CD14-positive monocyte (primary cell): ENCODE data around the gene PYROXD2. TPM values are rescaled to one million over a fixed set of nuclear protein-coding genes. Genes with fewer than 3 reads are reported as not detected.

ENCODE experiments used
- DNase-seq, 3 donors: peaks; one replicate each; pipeline ENCODE4 v3.0.0-alpha.2; 2011 to 2022
- H2AFZ ChIP-seq: 2 replicates; pipeline ENCODE4 v1.6.0; 2012; ENCODE audit warnings: mild to moderate bottlenecking, low read depth, low read length, inconsistent platforms; ENCODE audit not compliant: insufficient read depth, poor library complexity, severe bottlenecking
- H3K27ac ChIP-seq, 2 donors: 1 replicate in 1 of 2; 2 replicates in 1 of 2; pipeline ENCODE4 v1.5.1; 2012 to 2013; ENCODE audit warnings: low read length in 2 of 2, control low read depth in 1 of 2, inconsistent platforms in 1 of 2, low read depth in 1 of 2, mild to moderate bottlenecking in 1 of 2
- H3K27me3 ChIP-seq, 2 donors: one replicate each; pipeline versions ENCODE4 v1.6.0 to v1.6.1; 2011 to 2013; ENCODE audit warnings: low read length in 2 of 2; ENCODE audit not compliant: control insufficient read depth in 2 of 2, insufficient read depth in 2 of 2
- H3K36me3 ChIP-seq, 2 donors: replicated peaks in 1 of 2; 1 replicate in 1 of 2; 2 replicates in 1 of 2; pipeline versions ENCODE4 v1.5.1 to v1.6.1; 2012 to 2013; ENCODE audit warnings: low read length in 2 of 2, control low read depth in 1 of 2, inconsistent platforms in 1 of 2, mild to moderate bottlenecking in 1 of 2; ENCODE audit not compliant: insufficient read depth in 2 of 2, control insufficient read depth in 1 of 2
- H3K4me1 ChIP-seq, 2 donors: 1 replicate in 1 of 2; 2 replicates in 1 of 2; pipeline versions ENCODE4 v1.5.1 to v1.6.1; 2012 to 2013; ENCODE audit warnings: low read length in 2 of 2, control low read depth in 1 of 2, inconsistent platforms in 1 of 2, mild to moderate bottlenecking in 1 of 2, moderate library complexity in 1 of 2; ENCODE audit not compliant: insufficient read depth in 2 of 2, control insufficient read depth in 1 of 2
- H3K4me2 ChIP-seq: replicated peaks from 2 replicates; pipeline ENCODE3; 2012; ENCODE audit warnings: low read length, moderate library complexity, mild to moderate bottlenecking; ENCODE audit not compliant: poor library complexity, severe bottlenecking; ENCODE audit errors: extremely low read depth
- H3K4me3 ChIP-seq, 3 experiments: fragments of 200-600 bp in 1 of 3; sonication (generic) in 1 of 3; replicated peaks in 1 of 3; 1 replicate in 2 of 3; 2 replicates in 1 of 3; pipeline ENCODE4 v1.5.1; 2011 to 2013; ENCODE audit warnings: low read length in 3 of 3, mild to moderate bottlenecking in 3 of 3, control low read depth in 2 of 3, low read depth in 2 of 3, inconsistent platforms in 1 of 3, moderate library complexity in 1 of 3
- H3K79me2 ChIP-seq: 2 replicates; pipeline ENCODE4 v1.6.0; 2012; ENCODE audit warnings: mild to moderate bottlenecking, control low read depth, inconsistent platforms, low read length, moderate library complexity; ENCODE audit not compliant: insufficient read depth
- H3K9ac ChIP-seq: 2 replicates; pipeline ENCODE4 v1.6.0; 2017; ENCODE audit warnings: low read length, mild to moderate bottlenecking; ENCODE audit not compliant: insufficient read depth, poor library complexity, severe bottlenecking
- H3K9me3 ChIP-seq, 2 donors: replicated peaks in 1 of 2; 1 replicate in 1 of 2; 2 replicates in 1 of 2; pipeline versions ENCODE4 v1.5.1 to v1.6.1; 2012 to 2013; ENCODE audit warnings: low read length in 2 of 2, control low read depth in 1 of 2; ENCODE audit not compliant: control insufficient read depth in 1 of 2, insufficient read depth in 1 of 2
- H4K20me1 ChIP-seq: 2 replicates; pipeline ENCODE4 v1.6.0; 2012; ENCODE audit warnings: mild to moderate bottlenecking, low read length, control low read depth, moderate library complexity; ENCODE audit not compliant: insufficient read depth
- H3K27ac Mint-ChIP-seq, 7 donors: one replicate each; pipeline ENCODE4 v1.8.0; 2020; ENCODE audit warnings: mild to moderate bottlenecking in 7 of 7, mixed read lengths in 7 of 7, moderate library complexity in 6 of 7, inconsistent platforms in 2 of 7
- H3K27me3 Mint-ChIP-seq, 3 donors: one replicate each; pipeline ENCODE4 v1.8.0; 2021 to 2022; ENCODE audit warnings: low read depth in 3 of 3, mild to moderate bottlenecking in 3 of 3, mixed read lengths in 3 of 3, moderate library complexity in 3 of 3, inconsistent platforms in 1 of 3
- H3K36me3 Mint-ChIP-seq, 2 donors: one replicate each; pipeline ENCODE4 v1.8.0; 2020; ENCODE audit warnings: mixed read lengths in 2 of 2, inconsistent platforms in 1 of 2, mild to moderate bottlenecking in 1 of 2
- H3K4me1 Mint-ChIP-seq: one replicate; pipeline ENCODE4 v1.8.0; 2020; ENCODE audit warnings: mild to moderate bottlenecking, mixed read lengths
- H3K4me3 Mint-ChIP-seq, 2 donors: one replicate each; pipeline ENCODE4 v1.8.0; 2020; ENCODE audit warnings: mild to moderate bottlenecking in 2 of 2, mixed read lengths in 2 of 2, moderate library complexity in 1 of 2
- H3K9me3 Mint-ChIP-seq, 7 donors: one replicate each; pipeline ENCODE4 v1.8.0; 2020 to 2022; ENCODE audit warnings: mixed read lengths in 7 of 7, mild to moderate bottlenecking in 6 of 7, moderate library complexity in 6 of 7, inconsistent platforms in 2 of 7
- WGBS: methylation state at CpG from one replicate; pipeline ENCODE4 v1.1.5; 2013; ENCODE audit warnings: missing lambda C conversion rate; ENCODE audit not compliant: insufficient coverage; 5-methylcytosine and 5-hydroxymethylcytosine counted together
- intact Hi-C, 2 donors: fragments of 100-400 bp; cut with micrococcal nuclease; formaldehyde crosslinking; loops; one replicate each; pipeline versions ENCODE4 v1.15.0 to v1.15.1; 2023
- polyA plus RNA-seq, 3 donors: library from polyadenylated mRNA; depleted of rRNA in 1 of 3; unstranded in 2 of 3; stranded (reverse) in 1 of 3; fragments of 300-500 nt in 2 of 3; fragments of >200 nt in 1 of 3; fragmentation: Illumina TruSeq in 2 of 3; gene quantifications; 1 replicate in 2 of 3; 2 replicates in 1 of 3; pipeline ENCODE4 v1.2.3, GENCODE V29; 2012 to 2021
- TF ChIP-seq, protein P1 (sequence below): fragments of 200-600 bp; IDR thresholded peaks from one replicate; pipeline ENCODE4 v1.8.0; 2022; ENCODE audit warnings: antibody characterized with exemption, mild to moderate bottlenecking

The PYROXD2 gene
- polyA plus RNA-seq, 3 donors: 0.27 to 21.6 (median 1.00) TPM

DNA sequence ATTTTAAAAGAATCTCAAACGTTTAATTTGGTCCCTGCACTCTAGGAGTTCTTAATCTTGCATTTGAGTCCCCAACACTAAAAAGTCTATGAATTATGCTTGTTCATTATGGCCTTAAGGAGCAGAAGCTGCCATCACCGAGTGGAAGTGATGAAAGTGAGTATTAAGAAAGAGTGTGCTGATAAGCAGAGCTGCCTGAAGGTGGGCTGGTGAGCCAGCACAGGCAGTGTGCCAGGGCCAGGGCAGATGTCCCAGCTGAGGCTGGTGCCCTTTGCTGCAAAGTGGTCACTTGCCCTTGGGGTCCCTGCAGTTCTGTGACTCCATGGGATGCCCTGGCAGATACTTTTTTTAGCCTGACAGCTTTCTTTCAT is 74.1 kb downstream of the PYROXD2 start:
- peaks cover 5 to 11% of the 10 kb centered on the region in 2 donors for H3K4me1 ChIP-seq

DNA sequence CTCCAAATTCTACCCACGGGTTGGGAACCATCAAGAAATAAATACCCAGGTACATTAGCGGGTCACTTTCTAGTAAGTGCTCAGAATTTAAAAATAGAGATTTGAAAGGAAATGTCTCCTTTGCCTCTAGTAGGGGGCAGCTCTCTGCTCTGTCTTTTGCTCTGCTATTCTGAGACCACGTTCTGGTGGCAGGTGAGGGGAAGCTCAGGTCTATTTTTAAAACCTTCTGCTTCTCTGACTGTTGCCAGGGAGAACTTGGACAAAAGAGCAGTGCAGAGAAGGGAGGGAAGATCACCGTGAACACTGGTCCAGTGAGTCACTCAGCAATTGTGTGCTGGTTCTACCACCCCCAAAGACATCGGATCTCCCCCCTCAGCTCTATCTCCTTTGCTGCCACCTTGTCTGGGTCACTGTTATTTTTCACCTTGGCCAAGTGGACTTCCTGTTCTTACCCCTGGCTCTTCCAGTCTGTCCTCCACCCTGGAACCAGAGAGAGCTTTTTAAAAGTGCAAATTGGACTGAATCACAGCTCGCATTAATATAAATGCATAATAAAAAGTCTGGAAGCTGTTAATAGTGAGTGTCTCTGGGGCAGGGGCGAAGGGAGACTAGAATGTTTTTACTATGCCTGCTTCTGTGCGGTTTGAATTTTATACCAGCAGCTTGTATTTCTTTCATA is 74.6 kb downstream of the PYROXD2 start:
- H3K27ac Mint-ChIP-seq: no peak overlapping the region
- Histone ChIP-seq H3K9ac (no peak overlapping the region), H3K79me2 (no peaks in the 10 kb centered on the region), H3K36me3 (no peaks in the 10 kb centered on the region), H4K20me1 (no peaks in the 10 kb centered on the region), H3K4me3 (no peak overlapping the region), H3K4me1 (peaks cover 5 to 10% of the 10 kb centered on the region in 2 donors), H3K27me3 (no peaks in the 10 kb centered on the region), H3K9me3 (no peaks in the 10 kb centered on the region), H3K27ac (no peak overlapping the region), H3K4me2 (no peak overlapping the region), H2AFZ (no peak overlapping the region)
- 25% methylated on average over 2 of the region's 8 CpGs for WGBS
- H3K36me3 Mint-ChIP-seq: no peaks in the 10 kb centered on the region
- peaks cover 5 to 18% (median 9%) of the 10 kb centered on the region in 3 donors for H3K27me3 Mint-ChIP-seq
- TF ChIP-seq, protein P1, sequence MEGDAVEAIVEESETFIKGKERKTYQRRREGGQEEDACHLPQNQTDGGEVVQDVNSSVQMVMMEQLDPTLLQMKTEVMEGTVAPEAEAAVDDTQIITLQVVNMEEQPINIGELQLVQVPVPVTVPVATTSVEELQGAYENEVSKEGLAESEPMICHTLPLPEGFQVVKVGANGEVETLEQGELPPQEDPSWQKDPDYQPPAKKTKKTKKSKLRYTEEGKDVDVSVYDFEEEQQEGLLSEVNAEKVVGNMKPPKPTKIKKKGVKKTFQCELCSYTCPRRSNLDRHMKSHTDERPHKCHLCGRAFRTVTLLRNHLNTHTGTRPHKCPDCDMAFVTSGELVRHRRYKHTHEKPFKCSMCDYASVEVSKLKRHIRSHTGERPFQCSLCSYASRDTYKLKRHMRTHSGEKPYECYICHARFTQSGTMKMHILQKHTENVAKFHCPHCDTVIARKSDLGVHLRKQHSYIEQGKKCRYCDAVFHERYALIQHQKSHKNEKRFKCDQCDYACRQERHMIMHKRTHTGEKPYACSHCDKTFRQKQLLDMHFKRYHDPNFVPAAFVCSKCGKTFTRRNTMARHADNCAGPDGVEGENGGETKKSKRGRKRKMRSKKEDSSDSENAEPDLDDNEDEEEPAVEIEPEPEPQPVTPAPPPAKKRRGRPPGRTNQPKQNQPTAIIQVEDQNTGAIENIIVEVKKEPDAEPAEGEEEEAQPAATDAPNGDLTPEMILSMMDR: no peak
- no peaks in the 10 kb centered on the region for H3K9me3 Mint-ChIP-seq
- no peak overlapping the region for H3K4me3 Mint-ChIP-seq
- no peak for DNase-seq
- peaks cover 18% of the 10 kb centered on the region for H3K4me1 Mint-ChIP-seq
- intact Hi-C loops: no loop called here

More for the DNA sequence above, 74.1 kb downstream of the PYROXD2 start:
- TF ChIP-seq, protein P1: no peak
- Histone ChIP-seq H3K9ac (no peak overlapping the region), H3K4me2 (no peak overlapping the region), H3K36me3 (no peaks in the 10 kb centered on the region), H3K9me3 (peaks cover 0 to under 1% of the 10 kb centered on the region in 2 donors), H4K20me1 (no peaks in the 10 kb centered on the region), H3K27ac (no peak overlapping the region), H3K4me3 (no peak overlapping the region), H3K79me2 (no peaks in the 10 kb centered on the region), H3K27me3 (no peaks in the 10 kb centered on the region), H2AFZ (no peak overlapping the region)
- H3K27ac Mint-ChIP-seq: no peak overlapping the region
- H3K4me3 Mint-ChIP-seq: no peak overlapping the region
- intact Hi-C loops: no loop called here
- peaks cover 18% of the 10 kb centered on the region for H3K4me1 Mint-ChIP-seq
- H3K9me3 Mint-ChIP-seq: peaks cover 0 to 5% (median 2%) of the 10 kb centered on the region in 7 donors
- H3K36me3 Mint-ChIP-seq: no peaks in the 10 kb centered on the region
- DNase-seq: no peak
- peaks cover 5 to 18% (median 9%) of the 10 kb centered on the region in 3 donors for H3K27me3 Mint-ChIP-seq
- 17% methylated on average over 2 of the region's 2 CpGs for whole genome bisulfite sequencing
